Ishikawa (cell line): Measurements from ENCODE around the gene TXNDC2.

ENCODE experiments used
- CEBPB ChIP-seq: IDR thresholded peaks from 2 replicates; pipeline ENCODE4 v1.6.1; 2012
- CREB1 ChIP-seq: IDR thresholded peaks from 2 replicates; pipeline ENCODE4 v1.6.1; 2012; ENCODE audit warnings: low read depth
- EGR1 ChIP-seq: IDR thresholded peaks from 2 replicates; pipeline ENCODE4 v1.6.1; 2012
- EP300 ChIP-seq: IDR thresholded peaks from 2 replicates; pipeline ENCODE4 v1.6.1; 2012; ENCODE audit warnings: borderline replicate concordance
- FOXM1 ChIP-seq: IDR thresholded peaks from 2 replicates; pipeline ENCODE4 v1.6.1; 2012; ENCODE audit warnings: low read depth, borderline replicate concordance
- NFIC ChIP-seq: IDR thresholded peaks from 2 replicates; pipeline ENCODE4 v1.6.1; 2012
- RAD21 ChIP-seq: IDR thresholded peaks from 2 replicates; pipeline ENCODE4 v1.6.1; 2012; ENCODE audit warnings: low read depth
- TAF1 ChIP-seq: IDR thresholded peaks from 2 replicates; pipeline ENCODE4 v1.6.1; 2012; ENCODE audit warnings: low read depth, mild to moderate bottlenecking
- TCF12 ChIP-seq: IDR thresholded peaks from 2 replicates; pipeline ENCODE4 v1.6.1; 2012; ENCODE audit warnings: low read depth
- TEAD4 ChIP-seq: IDR thresholded peaks from 2 replicates; pipeline ENCODE4 v1.6.1; 2012
- YY1 ChIP-seq: IDR thresholded peaks from 2 replicates; pipeline ENCODE4 v1.6.1; 2012; ENCODE audit warnings: low read depth
- ZBTB7A ChIP-seq: IDR thresholded peaks from 2 replicates; pipeline ENCODE4 v1.6.1; 2012; ENCODE audit warnings: low read depth
- TF ChIP-seq, protein P1 (sequence below): IDR thresholded peaks from 2 replicates; pipeline ENCODE4 v1.6.1; 2012; ENCODE audit warnings: low read depth, mild to moderate bottlenecking
- TF ChIP-seq, protein P2 (sequence below): IDR thresholded peaks from 2 replicates; pipeline ENCODE4 v1.6.1; 2012
- TF ChIP-seq, protein P3 (sequence below): IDR thresholded peaks from 2 replicates; pipeline ENCODE4 v1.6.1; 2012

Gene TXNDC2

DNA sequence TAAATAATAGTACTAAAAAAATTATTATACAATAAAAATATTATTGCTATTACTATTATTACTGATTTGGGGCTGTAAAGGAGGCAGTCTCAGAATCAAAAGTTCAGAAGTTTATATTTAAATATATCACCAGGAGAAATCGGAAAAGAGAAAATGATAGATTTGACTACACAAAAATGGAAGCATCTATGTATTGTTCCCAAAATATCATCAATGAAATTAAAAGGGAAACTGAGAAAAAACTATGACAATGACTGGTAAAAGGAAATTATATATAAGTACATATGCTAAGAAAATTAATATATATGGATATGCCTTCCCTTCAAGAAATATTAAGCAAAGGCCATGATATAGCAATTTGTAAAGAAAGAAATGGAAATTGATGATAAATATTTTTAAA, 7.7 kb upstream of the TXNDC2 start:
- TF ChIP-seq TAF1 = no peak
- no peak for TF ChIP-seq CREB1
- TF ChIP-seq EGR1 = no peak
- TF ChIP-seq, protein P1, sequence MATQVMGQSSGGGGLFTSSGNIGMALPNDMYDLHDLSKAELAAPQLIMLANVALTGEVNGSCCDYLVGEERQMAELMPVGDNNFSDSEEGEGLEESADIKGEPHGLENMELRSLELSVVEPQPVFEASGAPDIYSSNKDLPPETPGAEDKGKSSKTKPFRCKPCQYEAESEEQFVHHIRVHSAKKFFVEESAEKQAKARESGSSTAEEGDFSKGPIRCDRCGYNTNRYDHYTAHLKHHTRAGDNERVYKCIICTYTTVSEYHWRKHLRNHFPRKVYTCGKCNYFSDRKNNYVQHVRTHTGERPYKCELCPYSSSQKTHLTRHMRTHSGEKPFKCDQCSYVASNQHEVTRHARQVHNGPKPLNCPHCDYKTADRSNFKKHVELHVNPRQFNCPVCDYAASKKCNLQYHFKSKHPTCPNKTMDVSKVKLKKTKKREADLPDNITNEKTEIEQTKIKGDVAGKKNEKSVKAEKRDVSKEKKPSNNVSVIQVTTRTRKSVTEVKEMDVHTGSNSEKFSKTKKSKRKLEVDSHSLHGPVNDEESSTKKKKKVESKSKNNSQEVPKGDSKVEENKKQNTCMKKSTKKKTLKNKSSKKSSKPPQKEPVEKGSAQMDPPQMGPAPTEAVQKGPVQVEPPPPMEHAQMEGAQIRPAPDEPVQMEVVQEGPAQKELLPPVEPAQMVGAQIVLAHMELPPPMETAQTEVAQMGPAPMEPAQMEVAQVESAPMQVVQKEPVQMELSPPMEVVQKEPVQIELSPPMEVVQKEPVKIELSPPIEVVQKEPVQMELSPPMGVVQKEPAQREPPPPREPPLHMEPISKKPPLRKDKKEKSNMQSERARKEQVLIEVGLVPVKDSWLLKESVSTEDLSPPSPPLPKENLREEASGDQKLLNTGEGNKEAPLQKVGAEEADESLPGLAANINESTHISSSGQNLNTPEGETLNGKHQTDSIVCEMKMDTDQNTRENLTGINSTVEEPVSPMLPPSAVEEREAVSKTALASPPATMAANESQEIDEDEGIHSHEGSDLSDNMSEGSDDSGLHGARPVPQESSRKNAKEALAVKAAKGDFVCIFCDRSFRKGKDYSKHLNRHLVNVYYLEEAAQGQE = no peak
- TF ChIP-seq EP300 = no peak
- TF ChIP-seq TCF12 = no peak

DNA sequence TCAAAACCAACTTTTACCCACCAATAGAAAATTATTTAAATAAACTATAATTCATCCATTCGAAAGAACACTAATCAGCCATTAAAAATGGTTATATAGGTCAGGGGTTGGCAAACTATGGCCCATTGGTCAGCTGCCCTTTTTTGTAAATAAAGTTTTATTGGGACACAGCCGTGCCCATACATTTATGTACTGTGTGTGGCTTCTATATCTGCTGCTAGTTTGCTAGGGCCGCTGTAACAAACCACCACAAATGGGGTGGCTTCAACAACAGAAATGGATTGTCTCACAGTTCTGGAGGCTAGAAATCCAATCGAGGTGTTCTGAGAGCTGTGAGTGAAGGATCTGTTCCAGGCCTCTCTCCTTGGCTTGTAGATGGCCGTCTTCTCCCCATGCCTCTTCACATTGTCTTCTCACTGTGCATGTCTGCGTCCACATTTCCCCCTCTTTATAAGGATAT, 7.0 kb upstream of the TXNDC2 start:
- no peak for TF ChIP-seq YY1
- TF ChIP-seq, protein P2, sequence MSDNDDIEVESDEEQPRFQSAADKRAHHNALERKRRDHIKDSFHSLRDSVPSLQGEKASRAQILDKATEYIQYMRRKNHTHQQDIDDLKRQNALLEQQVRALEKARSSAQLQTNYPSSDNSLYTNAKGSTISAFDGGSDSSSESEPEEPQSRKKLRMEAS = no peak

DNA sequence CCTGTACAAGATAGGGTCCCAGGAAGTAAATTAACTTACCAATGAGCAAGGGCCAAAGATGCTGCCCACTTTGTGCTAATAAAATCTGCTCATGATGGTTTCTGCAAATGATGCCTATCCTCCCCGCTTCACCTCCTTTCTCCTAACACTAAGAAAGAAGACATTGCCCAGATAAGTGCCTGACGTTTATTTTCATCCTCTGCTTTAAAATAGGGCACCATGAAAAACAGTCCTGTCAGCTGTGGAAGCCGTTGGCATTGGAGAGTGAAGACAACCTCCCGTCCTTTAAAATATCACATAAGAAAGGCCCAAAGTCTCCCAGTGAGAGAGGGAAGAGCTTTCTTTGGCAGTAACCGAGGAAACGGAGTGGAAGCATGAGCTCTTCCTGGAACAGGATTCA, 1.7 kb upstream of the TXNDC2 start:
- no peak for TF ChIP-seq ZBTB7A
- no peak for TF ChIP-seq YY1
- TF ChIP-seq TEAD4 = no peak
- TF ChIP-seq TAF1 = no peak
- TF ChIP-seq, protein P1 = no peak
- TF ChIP-seq CEBPB = no peak
- TF ChIP-seq EGR1 = no peak
- no peak for TF ChIP-seq FOXM1
- TF ChIP-seq NFIC = no peak
- no peak for TF ChIP-seq TCF12
- TF ChIP-seq, protein P2 = no peak
- TF ChIP-seq EP300 = no peak
- no peak for TF ChIP-seq CREB1
- no peak for TF ChIP-seq RAD21
- TF ChIP-seq, protein P3, sequence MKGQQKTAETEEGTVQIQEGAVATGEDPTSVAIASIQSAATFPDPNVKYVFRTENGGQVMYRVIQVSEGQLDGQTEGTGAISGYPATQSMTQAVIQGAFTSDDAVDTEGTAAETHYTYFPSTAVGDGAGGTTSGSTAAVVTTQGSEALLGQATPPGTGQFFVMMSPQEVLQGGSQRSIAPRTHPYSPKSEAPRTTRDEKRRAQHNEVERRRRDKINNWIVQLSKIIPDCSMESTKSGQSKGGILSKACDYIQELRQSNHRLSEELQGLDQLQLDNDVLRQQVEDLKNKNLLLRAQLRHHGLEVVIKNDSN = no peak

DNA sequence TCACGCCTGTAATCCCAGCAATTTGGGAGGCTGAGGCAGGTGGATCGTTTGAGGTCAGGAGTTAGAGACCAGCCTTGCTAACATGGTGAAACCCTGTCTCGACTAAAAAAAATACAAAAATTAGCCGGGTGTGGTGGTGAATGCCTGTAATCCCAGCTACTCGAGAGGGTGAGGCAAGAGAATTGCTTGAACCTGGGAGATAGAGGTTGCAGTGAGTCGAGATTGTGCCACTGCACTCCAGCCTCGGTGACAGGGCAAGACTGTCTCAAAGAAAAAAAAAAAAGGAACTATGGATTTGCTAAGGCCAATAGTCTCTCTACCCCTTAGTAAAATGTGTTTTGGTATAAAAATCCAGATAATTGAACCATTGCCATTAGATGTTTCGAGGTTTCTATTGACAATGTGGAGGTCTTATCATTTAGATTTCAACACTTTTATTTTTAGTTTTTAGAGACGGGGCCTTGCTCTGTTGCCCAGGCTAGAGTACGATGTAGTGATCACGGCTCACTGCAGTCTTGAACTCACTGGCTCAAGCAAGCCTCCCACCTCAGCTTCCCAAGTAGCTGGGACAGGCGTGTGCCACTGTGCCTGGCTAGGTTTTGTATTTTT, 1.1 kb upstream of the TXNDC2 start:
- no peak for TF ChIP-seq RAD21
- no peak for TF ChIP-seq CEBPB
- TF ChIP-seq, protein P1 = no peak
- TF ChIP-seq ZBTB7A = no peak
- no peak for TF ChIP-seq EGR1
- TF ChIP-seq CREB1 = no peak
- no peak for TF ChIP-seq FOXM1
- TF ChIP-seq, protein P2 = no peak
- TF ChIP-seq, protein P3 = no peak
- no peak for TF ChIP-seq NFIC
- TF ChIP-seq TEAD4 = no peak
- no peak for TF ChIP-seq TAF1
- TF ChIP-seq YY1 = no peak
- no peak for TF ChIP-seq TCF12
- no peak for TF ChIP-seq EP300
